Occipital lobe (tissue), 2 donors: ENCODE data around the gene LIN52. TPM values are rescaled to one million over a fixed set of nuclear protein-coding genes. Genes with fewer than 3 reads are reported as not detected.

ENCODE experiments used
- DNase-seq: peaks from one replicate; lab custom pipeline; 2025; lab: John Stamatoyannopoulos, UW
- total RNA-seq: library from RNA; depleted of rRNA; stranded (reverse); fragments of >200 nt; gene quantifications from one replicate; pipeline ENCODE4 v1.2.3, GENCODE V29; 2014

LIN52 gene
- total RNA-seq, 1 donor from 2014 or later = 14.3 TPM

- DNase-seq = no peak
Measured at GRCh38 chr14:74231784-74232183, 147.0 kb downstream of the LIN52 start.

GRCh38 chr14:74235017-74235416, 150.3 kb downstream of the LIN52 start:
- no peak for DNase-seq

- no peak for DNase-seq
Measured at GRCh38 chr14:74237441-74237840, 152.7 kb downstream of the LIN52 start.

GRCh38 chr14:74238974-74239847, 154.5 kb downstream of the LIN52 start, which contains the start of gene VSX2:
Gene VSX2 (plus strand): TSS chr14:74239449. CDS start chr14:74239562, 113 bp downstream.
- no peak for DNase-seq

GRCh38 chr14:74239848-74240793, 155.4 kb downstream of the LIN52 start:
- DNase-seq = no peak

- no peak for DNase-seq
Measured at GRCh38 chr14:74240794-74241651, 156.3 kb downstream of the LIN52 start.

GRCh38 chr14:74241652-74242017, 156.9 kb downstream of the LIN52 start:
- no peak for DNase-seq

GRCh38 chr14:74242021-74242779, 157.4 kb downstream of the LIN52 start:
- no peak for DNase-seq

- no peak for DNase-seq
Measured at GRCh38 chr14:74242780-74243042, 158.0 kb downstream of the LIN52 start.

- DNase-seq = no peak
Measured at GRCh38 chr14:74243051-74243450, 158.3 kb downstream of the LIN52 start.

GRCh38 chr14:74244115-74244514, 159.4 kb downstream of the LIN52 start:
- DNase-seq = no peak

- DNase-seq = no peak
Measured at GRCh38 chr14:74245292-74245691, 160.5 kb downstream of the LIN52 start.

- no peak for DNase-seq
Measured at GRCh38 chr14:74246542-74246941, 161.8 kb downstream of the LIN52 start.

GRCh38 chr14:74248017-74248416, 163.3 kb downstream of the LIN52 start:
- DNase-seq = no peak

GRCh38 chr14:74249433-74250375, 164.9 kb downstream of the LIN52 start:
- DNase-seq = no peak
